Right kidney (tissue), 9 donors: Measurements from ENCODE around the gene PSAT1.
"Not testable (repeated sequence)": the region's sequence is repeated elsewhere in the genome, so short reads cannot be mapped to it uniquely, and the experiment has no call there.

Experiments used
- DNase-seq: peaks from one replicate; pipeline ENCODE4 v3.0.0-alpha.2; 2016
- long read RNA-seq, 8 donors: transcript quantifications; one replicate each; lab custom pipeline, GENCODE V29; 2026

PSAT1 gene
- long read RNA-seq, donor 1, transcript PSAT1-202 (9 exons, 2,188 nt), result major isoform, 23 of 29 reads
- long read RNA-seq, donor 1, partial matches to known transcripts, result 6 of 29 reads
- long read RNA-seq, donor 1, other reads (novel, unspliced or antisense), result 0 of 29 reads
- long read RNA-seq, donor 2, transcript PSAT1-202 (9 exons, 2,188 nt), result major isoform, 9 of 15 reads
- long read RNA-seq, donor 2, partial matches to known transcripts, result 5 of 15 reads
- long read RNA-seq, donor 2, other reads (novel, unspliced or antisense), result 0 of 15 reads
- long read RNA-seq, donor 3, transcript PSAT1-202 (9 exons, 2,188 nt), result major isoform, 17 of 17 reads
- long read RNA-seq, donor 3, partial matches to known transcripts, result 0 of 17 reads
- long read RNA-seq, donor 3, other reads (novel, unspliced or antisense), result 0 of 17 reads
- long read RNA-seq, donor 4, transcript PSAT1-202 (9 exons, 2,188 nt), result major isoform, 17 of 24 reads
- long read RNA-seq, donor 4, partial matches to known transcripts, result 7 of 24 reads
- long read RNA-seq, donor 4, other reads (novel, unspliced or antisense), result 0 of 24 reads
- long read RNA-seq, donor 5, transcript PSAT1-202 (9 exons, 2,188 nt), result major isoform, 20 of 58 reads
- long read RNA-seq, donor 5, partial matches to known transcripts, result 38 of 58 reads
- long read RNA-seq, donor 5, other reads (novel, unspliced or antisense), result 0 of 58 reads
- long read RNA-seq, donor 6, transcript PSAT1-202 (9 exons, 2,188 nt), result major isoform, 17 of 22 reads
- long read RNA-seq, donor 6, partial matches to known transcripts, result 5 of 22 reads
- long read RNA-seq, donor 6, other reads (novel, unspliced or antisense), result 0 of 22 reads
- long read RNA-seq, donor 7, transcript PSAT1-202 (9 exons, 2,188 nt), result major isoform, 31 of 47 reads
- long read RNA-seq, donor 7, partial matches to known transcripts, result 15 of 47 reads
- long read RNA-seq, donor 7, other reads (novel, unspliced or antisense), result 0 of 47 reads
- long read RNA-seq, donor 8, transcript PSAT1-202 (9 exons, 2,188 nt), result major isoform, 14 of 45 reads
- long read RNA-seq, donor 8, partial matches to known transcripts, result 31 of 45 reads
- long read RNA-seq, donor 8, other reads (novel, unspliced or antisense), result 0 of 45 reads

- peak; percentile 86 for DNase-seq
Observed at GRCh38 chr9:78296893-78297671, at the start of gene PSAT1. Gene PSAT1, plus strand, starts transcription at chr9:78297125. Its CDS starts 86 bp downstream, at chr9:78297211.

GRCh38 chr9:78248635-78249034 lies 48.3 kb upstream of the PSAT1 start:
- DNase-seq, result no peak

GRCh38 chr9:78249542-78249941 lies 47.4 kb upstream of the PSAT1 start:
- no peak for DNase-seq

GRCh38 chr9:78252616-78253015 lies 44.3 kb upstream of the PSAT1 start:
- DNase-seq, result no peak

- DNase-seq, result no peak
Observed at GRCh38 chr9:78253285-78253684, 43.6 kb upstream of the PSAT1 start.

GRCh38 chr9:78261403-78262001 lies 35.4 kb upstream of the PSAT1 start:
- no peak for DNase-seq

DNA sequence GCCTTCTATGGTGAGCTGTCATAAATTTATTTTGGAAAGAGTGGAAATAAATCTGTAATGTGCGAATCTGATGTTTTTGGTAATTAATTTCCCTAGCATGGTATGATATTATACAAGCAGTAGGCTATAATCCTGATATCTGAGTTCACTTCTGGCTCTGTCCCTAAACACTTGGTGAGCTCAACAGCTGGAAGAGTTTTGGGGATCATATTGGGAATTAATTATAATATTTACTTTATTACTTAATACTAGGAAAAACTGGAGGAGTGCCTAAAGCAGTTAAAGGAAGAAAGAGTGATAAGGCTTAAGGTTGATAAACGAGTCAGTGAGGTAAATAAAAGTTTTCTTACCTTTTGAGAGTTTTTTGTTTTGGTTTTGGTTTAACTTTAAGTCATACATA lies 34.3 kb upstream of the PSAT1 start:
- no peak for DNase-seq

- no peak for DNase-seq
Observed at GRCh38 chr9:78267889-78268288, 29.0 kb upstream of the PSAT1 start.

- no peak for DNase-seq
Observed at GRCh38 chr9:78269784-78270183, 27.1 kb upstream of the PSAT1 start.

- no peak for DNase-seq
Observed at GRCh38 chr9:78272307-78272706, 24.6 kb upstream of the PSAT1 start.

DNA sequence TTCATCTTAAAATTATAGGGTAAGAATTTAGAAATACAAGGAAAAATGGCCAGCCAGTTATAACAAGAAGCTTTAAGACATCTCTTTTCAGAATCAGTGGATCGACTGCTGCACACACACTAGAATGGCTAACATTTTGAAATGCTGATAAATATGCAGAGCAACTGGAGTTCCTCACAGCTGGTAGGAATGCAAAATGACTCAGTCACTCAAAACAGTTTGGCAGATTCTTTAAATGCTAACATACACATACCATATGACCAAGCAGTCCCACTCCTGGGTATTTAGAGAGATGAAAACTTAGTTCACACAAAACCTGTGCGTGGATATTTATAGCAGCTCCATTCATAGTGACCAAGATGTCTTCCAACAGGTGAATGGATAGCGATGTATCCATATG lies 23.2 kb upstream of the PSAT1 start:
- DNase-seq, result no peak

GRCh38 chr9:78278177-78278777 lies 18.6 kb upstream of the PSAT1 start:
- DNase-seq, result no peak

DNA sequence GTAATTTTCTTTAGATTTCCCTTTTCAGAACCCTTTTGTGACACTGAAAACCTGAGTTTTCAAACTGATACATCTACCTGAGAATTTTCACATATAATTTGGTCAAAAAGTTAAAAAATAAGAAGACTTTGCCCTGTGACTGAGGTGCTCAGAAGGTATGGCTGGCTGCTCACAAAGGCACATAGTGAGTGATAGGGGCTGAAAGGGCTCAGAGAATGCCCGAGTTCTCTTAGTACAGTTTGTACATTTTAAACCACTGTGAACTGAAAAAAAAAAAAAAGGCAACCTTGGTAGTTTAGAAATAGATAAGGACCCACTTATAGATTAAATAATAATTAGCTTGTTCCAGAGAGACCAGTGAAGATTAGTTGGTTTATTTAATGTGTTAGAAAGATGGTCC lies 18.1 kb upstream of the PSAT1 start:
- DNase-seq, result no peak

- peak; percentile 54 for DNase-seq
Observed at GRCh38 chr9:78280982-78281668, 15.8 kb upstream of the PSAT1 start.

- not testable (repeated sequence) for DNase-seq
Observed at GRCh38 chr9:78284181-78284580, 12.7 kb upstream of the PSAT1 start.

DNA sequence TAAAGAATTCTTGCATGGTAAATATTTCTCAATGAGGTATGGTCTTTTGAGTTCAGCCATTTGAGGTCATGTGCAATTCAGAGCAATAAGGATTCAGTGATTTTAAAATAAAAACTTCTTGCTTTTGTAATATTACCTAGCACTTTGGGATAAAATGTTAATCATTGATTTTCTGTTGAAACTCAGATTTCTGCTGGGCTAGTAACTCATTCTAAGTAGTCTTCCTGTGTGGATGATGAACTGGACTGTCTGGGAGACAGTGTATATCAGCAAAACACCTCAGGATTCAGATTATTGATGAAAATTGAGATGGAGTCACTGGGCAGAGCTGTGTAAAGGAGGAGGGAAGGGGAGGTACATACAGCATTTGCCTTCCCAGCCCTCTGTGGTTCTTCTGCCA lies 10.8 kb upstream of the PSAT1 start:
- no peak for DNase-seq

- DNase-seq, result no peak
Observed at GRCh38 chr9:78286946-78287388, 10.0 kb upstream of the PSAT1 start.

DNA sequence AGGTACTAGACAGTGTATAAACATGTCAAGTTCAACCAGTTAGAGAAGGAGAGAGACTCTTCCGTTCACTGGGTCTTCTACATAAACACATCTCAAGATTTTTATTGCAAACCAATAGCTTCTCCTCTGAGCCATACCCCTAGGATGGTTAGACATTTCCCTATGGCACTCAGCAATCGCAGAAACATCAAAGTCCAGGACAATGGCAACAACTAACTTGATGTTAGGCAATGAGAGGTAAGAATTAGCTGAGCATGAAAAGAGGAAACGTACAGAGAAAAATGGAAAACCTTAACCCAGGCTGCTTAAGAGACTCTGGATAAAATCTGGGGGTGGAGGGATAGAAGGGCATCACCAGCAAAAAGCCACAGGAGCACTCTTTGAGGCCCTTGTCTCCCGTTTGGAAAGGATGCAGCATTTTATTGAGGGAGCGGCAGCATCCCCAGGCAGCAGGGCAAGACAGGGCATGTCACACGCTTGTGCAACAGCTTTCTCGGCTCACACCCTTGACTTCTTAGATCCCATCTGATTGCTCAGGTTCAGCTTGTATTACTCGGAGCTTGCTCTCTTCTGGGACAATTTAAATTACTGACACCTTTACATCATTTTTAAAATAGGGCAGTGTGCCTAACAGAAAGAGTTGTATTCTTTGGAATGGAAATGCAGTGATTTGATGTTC lies 8.6 kb upstream of the PSAT1 start:
- no peak for DNase-seq

GRCh38 chr9:78289474-78289873 lies 7.5 kb upstream of the PSAT1 start:
- DNase-seq, result no peak
